ENCODE results near the gene NGFR.
A peak's percentile ranks its signal among the peaks of the same experiment; 100 is the strongest.

Gene NGFR

GRCh38 chr17:49494986-49495841 lies at the start of gene NGFR:
NGFR (plus strand) TSS chr17:49495293; CDS start chr17:49495418, 125 bp downstream.
- peak; percentile 45 for DNase-seq

GRCh38 chr17:49445591-49445990 lies 49.5 kb upstream of the NGFR start:
- no peak for DNase-seq

GRCh38 chr17:49447628-49448302 lies 47.3 kb upstream of the NGFR start:
- no peak for DNase-seq

- no peak for DNase-seq
Measured at GRCh38 chr17:49450181-49450580, 44.9 kb upstream of the NGFR start.

- no peak for DNase-seq
Measured at GRCh38 chr17:49450735-49451134, 44.4 kb upstream of the NGFR start.

- no peak for DNase-seq
Measured at GRCh38 chr17:49452201-49452600, 42.9 kb upstream of the NGFR start.

- DNase-seq: no peak
Measured at GRCh38 chr17:49452661-49453060, 42.4 kb upstream of the NGFR start.

GRCh38 chr17:49454050-49454449 lies 41.0 kb upstream of the NGFR start:
- DNase-seq: no peak

GRCh38 chr17:49455272-49455861 lies 39.7 kb upstream of the NGFR start:
- DNase-seq: no peak

GRCh38 chr17:49456183-49456965 lies 38.7 kb upstream of the NGFR start:
- no peak for DNase-seq

GRCh38 chr17:49457564-49458535 lies 37.2 kb upstream of the NGFR start:
- no peak for DNase-seq

- no peak for DNase-seq
Measured at GRCh38 chr17:49459401-49459984, 35.6 kb upstream of the NGFR start.

- DNase-seq: no peak
Measured at GRCh38 chr17:49460401-49460800, 34.7 kb upstream of the NGFR start.

GRCh38 chr17:49461580-49461979 lies 33.5 kb upstream of the NGFR start:
- DNase-seq: no peak

- DNase-seq: no peak
Measured at GRCh38 chr17:49464049-49464448, 31.0 kb upstream of the NGFR start.

GRCh38 chr17:49465331-49465903 lies 29.7 kb upstream of the NGFR start:
- DNase-seq: no peak

GRCh38 chr17:49466436-49466835 lies 28.7 kb upstream of the NGFR start:
- no peak for DNase-seq

- no peak for DNase-seq
Measured at GRCh38 chr17:49467175-49467574, 27.9 kb upstream of the NGFR start.

- DNase-seq: no peak
Measured at GRCh38 chr17:49468811-49469385, 26.2 kb upstream of the NGFR start.
